ENCODE measurements around the gene TRAF3IP1.
"Not testable (repeated sequence)": the region's sequence is repeated elsewhere in the genome, so short reads cannot be mapped to it uniquely, and the experiment has no call there.

TRAF3IP1 gene

DNA sequence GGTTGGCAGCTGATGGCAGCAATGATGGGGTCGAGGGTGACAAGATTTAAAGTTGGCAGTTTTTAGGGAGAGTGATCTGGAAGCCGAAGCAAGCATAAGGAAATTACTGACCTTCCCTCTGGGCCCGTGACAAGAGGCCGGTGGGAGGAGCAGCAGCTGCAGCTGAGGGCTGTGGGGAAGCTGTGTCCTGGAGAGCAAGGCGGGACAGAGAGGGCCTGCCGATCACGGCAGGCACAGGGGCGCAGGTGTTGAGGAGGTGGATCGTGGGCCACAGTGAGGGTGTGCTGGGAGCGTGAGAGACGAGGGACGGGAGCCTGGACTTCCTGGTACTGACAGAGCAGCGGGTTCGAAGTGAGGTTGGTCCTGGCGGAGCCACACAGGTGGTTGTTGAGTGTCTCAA is 31.0 kb downstream of the TRAF3IP1 start:
- Histone ChIP-seq H3K4me3 (ENCODE audit: low read depth in 1 of 5, low read length in 5 of 5) (no peak overlapping the region), H3K27ac (ENCODE audit: low read depth, low read length) (no peak overlapping the region), H3K4me1 (ENCODE audit: control insufficient read depth in 5 of 5, insufficient read depth in 5 of 5, low read length in 5 of 5) (no peaks in the 10 kb centered on the region), H3K9ac (ENCODE audit: low read length in 5 of 5) (no peak overlapping the region), H3K9me3 (ENCODE audit: control insufficient read depth in 5 of 5, low read length in 5 of 5) (no peaks in the 10 kb centered on the region), H3K27me3 (ENCODE audit: control insufficient read depth in 5 of 5, insufficient read depth in 4 of 5, low read length in 5 of 5) (no peaks in the 10 kb centered on the region), H3K36me3 (ENCODE audit: control insufficient read depth in 5 of 5, insufficient read depth in 5 of 5, low read length in 5 of 5) (peaks cover 5 to 79% (median 42%) of the 10 kb centered on the region in 5 donors)

DNA sequence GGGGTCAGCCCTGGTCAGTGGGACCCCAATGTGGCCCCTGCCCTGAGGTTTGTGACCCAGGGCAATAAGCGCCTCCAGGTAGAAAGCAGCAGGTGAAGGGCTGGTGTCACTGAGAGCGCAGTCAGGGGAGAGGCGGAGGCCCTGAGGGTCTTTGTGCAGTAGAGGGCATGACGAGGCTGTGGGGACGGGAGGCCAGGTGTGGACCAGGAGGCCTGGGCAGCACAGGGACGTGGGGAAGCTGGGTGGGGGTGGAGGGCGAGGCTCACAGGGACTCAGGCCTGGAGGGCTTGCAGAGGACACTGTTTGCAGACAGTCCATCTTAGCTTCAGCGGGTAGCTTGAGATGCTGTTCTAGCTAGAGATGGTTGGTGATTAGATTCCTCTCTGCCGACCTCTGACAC is 32.0 kb downstream of the TRAF3IP1 start:
- peaks cover 5 to 77% (median 37%) of the 10 kb centered on the region in 5 donors for H3K36me3 ChIP-seq (ENCODE audit: control insufficient read depth in 5 of 5, insufficient read depth in 5 of 5, low read length in 5 of 5)
- no peaks in the 10 kb centered on the region for H3K4me1 ChIP-seq (ENCODE audit: control insufficient read depth in 5 of 5, insufficient read depth in 5 of 5, low read length in 5 of 5)

DNA sequence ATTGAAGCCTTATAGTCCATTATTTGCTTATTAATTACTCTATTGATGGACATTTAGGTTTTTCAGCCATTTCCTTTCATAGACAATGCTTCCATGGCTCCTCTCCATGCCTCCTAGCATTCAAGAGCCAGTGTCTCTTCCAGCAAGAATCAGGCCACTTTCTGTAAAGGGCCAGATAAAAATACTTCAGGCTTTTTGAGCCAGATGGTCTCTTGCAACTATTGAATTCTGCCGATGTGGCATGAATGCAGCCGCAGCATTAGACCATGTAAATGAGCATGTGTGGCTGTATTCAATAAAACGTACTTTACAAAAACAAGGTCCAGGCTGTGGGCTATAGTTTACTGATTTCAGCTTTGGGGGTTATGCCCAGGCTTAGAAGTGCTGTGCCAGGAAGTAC is 38.5 kb downstream of the TRAF3IP1 start:
- Histone ChIP-seq H3K36me3 (ENCODE audit: control insufficient read depth in 5 of 5, insufficient read depth in 5 of 5, low read length in 5 of 5) (peaks cover 4 to 53% (median 23%) of the 10 kb centered on the region in 5 donors), H3K27me3 (ENCODE audit: control insufficient read depth in 5 of 5, insufficient read depth in 4 of 5, low read length in 5 of 5) (no peaks in the 10 kb centered on the region)

More for the DNA sequence above, 32.0 kb downstream of the TRAF3IP1 start:
- Histone ChIP-seq H3K27me3 (ENCODE audit: control insufficient read depth in 5 of 5, insufficient read depth in 4 of 5, low read length in 5 of 5) (no peaks in the 10 kb centered on the region), H3K4me3 (ENCODE audit: low read depth in 1 of 5, low read length in 5 of 5) (no peak overlapping the region), H3K27ac (ENCODE audit: low read depth, low read length) (no peak overlapping the region), H3K9ac (ENCODE audit: low read length in 5 of 5) (no peak overlapping the region), H3K9me3 (ENCODE audit: control insufficient read depth in 5 of 5, low read length in 5 of 5) (no peaks in the 10 kb centered on the region)

DNA sequence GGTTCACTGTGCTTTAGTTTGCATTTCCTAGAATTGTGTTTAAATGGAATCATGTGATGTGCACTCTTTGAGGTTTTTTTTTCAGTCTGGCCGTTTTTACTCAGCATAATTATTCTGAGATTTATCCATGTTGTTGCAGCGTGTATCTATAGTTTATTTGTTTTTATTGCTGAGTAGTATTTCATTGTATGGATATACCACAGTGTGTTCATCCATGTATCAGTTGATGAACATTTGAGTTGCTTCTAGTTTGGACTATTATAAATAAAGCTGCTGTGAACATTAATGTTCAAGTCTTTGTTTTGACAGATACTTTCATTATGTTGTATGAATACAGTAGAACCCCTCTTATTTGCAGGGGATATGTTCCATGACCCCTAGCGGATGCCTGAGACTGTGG is 39.1 kb downstream of the TRAF3IP1 start:
- no peak overlapping the region for H3K27ac ChIP-seq (ENCODE audit: low read depth, low read length)
- H3K4me1 ChIP-seq (ENCODE audit: control insufficient read depth in 5 of 5, insufficient read depth in 5 of 5, low read length in 5 of 5), result no peaks in the 10 kb centered on the region
- H3K4me3 ChIP-seq (ENCODE audit: low read depth in 1 of 5, low read length in 5 of 5), result no peak overlapping the region
- no peaks in the 10 kb centered on the region for H3K27me3 ChIP-seq (ENCODE audit: control insufficient read depth in 5 of 5, insufficient read depth in 4 of 5, low read length in 5 of 5)
- peaks cover 4 to 46% (median 18%) of the 10 kb centered on the region in 5 donors for H3K36me3 ChIP-seq (ENCODE audit: control insufficient read depth in 5 of 5, insufficient read depth in 5 of 5, low read length in 5 of 5)
- H3K9ac ChIP-seq (ENCODE audit: low read length in 5 of 5), result no peak overlapping the region
- H3K9me3 ChIP-seq (ENCODE audit: control insufficient read depth in 5 of 5, low read length in 5 of 5), result no peaks in the 10 kb centered on the region

More for the DNA sequence above, 38.5 kb downstream of the TRAF3IP1 start:
- Histone ChIP-seq H3K9me3 (ENCODE audit: control insufficient read depth in 5 of 5, low read length in 5 of 5) (no peaks in the 10 kb centered on the region), H3K4me1 (ENCODE audit: control insufficient read depth in 5 of 5, insufficient read depth in 5 of 5, low read length in 5 of 5) (no peaks in the 10 kb centered on the region), H3K9ac (ENCODE audit: low read length in 5 of 5) (no peak overlapping the region), H3K27ac (ENCODE audit: low read depth, low read length) (no peak overlapping the region), H3K4me3 (ENCODE audit: low read depth in 1 of 5, low read length in 5 of 5) (no peak overlapping the region)

DNA sequence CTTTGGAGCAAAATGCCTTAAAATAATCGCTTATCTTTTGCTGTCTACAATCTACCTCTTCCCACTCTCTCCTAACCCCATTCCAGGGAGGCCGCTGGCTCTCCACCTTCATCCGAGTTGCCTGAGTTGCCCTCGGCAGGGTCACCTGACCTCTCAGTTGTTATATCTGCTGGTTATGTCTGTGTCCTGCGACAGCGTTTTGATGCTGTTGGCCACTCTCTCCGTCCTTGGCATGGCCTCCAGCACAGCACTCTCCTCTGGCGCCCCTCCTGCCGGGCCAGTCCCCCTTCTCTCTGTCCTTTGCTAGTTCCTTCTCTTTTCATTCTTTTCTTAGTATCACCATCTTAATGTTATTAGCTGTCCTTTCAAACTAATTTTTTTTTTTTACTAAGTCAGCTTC is 41.6 kb downstream of the TRAF3IP1 start:
- H3K4me1 ChIP-seq (ENCODE audit: control insufficient read depth in 5 of 5, insufficient read depth in 5 of 5, low read length in 5 of 5), result no peaks in the 10 kb centered on the region
- H3K4me3 ChIP-seq (ENCODE audit: low read depth in 1 of 5, low read length in 5 of 5), result no peak overlapping the region
- peaks cover 9 to 31% (median 14%) of the 10 kb centered on the region in 5 donors for H3K36me3 ChIP-seq (ENCODE audit: control insufficient read depth in 5 of 5, insufficient read depth in 5 of 5, low read length in 5 of 5)
- H3K27ac ChIP-seq (ENCODE audit: low read depth, low read length), result no peak overlapping the region
- no peak overlapping the region for H3K9ac ChIP-seq (ENCODE audit: low read length in 5 of 5)
- H3K9me3 ChIP-seq (ENCODE audit: control insufficient read depth in 5 of 5, low read length in 5 of 5), result no peaks in the 10 kb centered on the region
- H3K27me3 ChIP-seq (ENCODE audit: control insufficient read depth in 5 of 5, insufficient read depth in 4 of 5, low read length in 5 of 5), result no peaks in the 10 kb centered on the region

DNA sequence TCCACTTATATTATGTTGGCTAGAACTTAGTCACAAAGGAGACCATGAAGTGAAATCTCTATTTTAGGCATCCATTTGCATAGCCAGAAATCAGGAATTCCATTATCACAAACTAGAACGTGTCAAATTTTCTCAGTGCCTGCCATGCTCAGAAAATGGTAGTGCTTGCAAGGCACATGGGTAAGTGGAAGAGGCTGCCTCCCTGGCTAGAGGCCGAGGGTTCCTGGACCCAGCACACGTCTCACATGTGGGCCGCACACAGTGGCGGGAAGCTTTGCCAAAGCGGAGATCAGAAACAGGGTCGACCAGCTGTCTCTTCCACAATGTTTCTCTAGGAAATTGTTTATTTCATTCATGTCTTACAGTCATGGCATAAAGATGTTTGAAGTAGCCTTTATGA is 42.3 kb downstream of the TRAF3IP1 start:
- no peak overlapping the region for H3K4me3 ChIP-seq (ENCODE audit: low read depth in 1 of 5, low read length in 5 of 5)
- H3K4me1 ChIP-seq (ENCODE audit: control insufficient read depth in 5 of 5, insufficient read depth in 5 of 5, low read length in 5 of 5), result peaks cover 0 to 2% (median 0%) of the 10 kb centered on the region in 5 donors
- peaks cover 9 to 28% (median 17%) of the 10 kb centered on the region in 5 donors for H3K36me3 ChIP-seq (ENCODE audit: control insufficient read depth in 5 of 5, insufficient read depth in 5 of 5, low read length in 5 of 5)
- H3K9ac ChIP-seq (ENCODE audit: low read length in 5 of 5), result no peak overlapping the region
- no peaks in the 10 kb centered on the region for H3K9me3 ChIP-seq (ENCODE audit: control insufficient read depth in 5 of 5, low read length in 5 of 5)
- no peak overlapping the region for H3K27ac ChIP-seq (ENCODE audit: low read depth, low read length)
- H3K27me3 ChIP-seq (ENCODE audit: control insufficient read depth in 5 of 5, insufficient read depth in 4 of 5, low read length in 5 of 5), result no peaks in the 10 kb centered on the region

DNA sequence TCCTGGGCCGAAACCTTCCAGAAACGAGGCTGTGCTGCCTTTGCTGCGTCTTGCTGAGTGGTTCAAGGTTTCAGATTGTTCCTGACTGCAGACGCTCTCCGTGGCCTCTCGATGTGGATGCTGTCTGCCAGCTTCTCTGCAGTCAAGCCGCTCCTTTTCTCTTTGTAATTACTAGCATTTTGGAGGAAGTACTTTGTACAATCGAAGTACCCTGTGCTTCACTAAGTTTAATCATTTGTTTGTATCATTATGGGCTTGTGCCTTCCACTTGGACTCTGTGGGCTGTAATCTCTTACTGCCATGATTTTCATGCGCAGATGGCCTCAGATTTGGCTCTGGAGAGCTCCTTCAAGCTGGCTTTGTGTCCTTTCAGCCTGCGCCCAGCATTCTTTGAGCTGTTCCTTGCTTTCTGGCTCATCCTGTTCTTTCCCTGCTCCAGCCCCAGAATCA is 49.3 kb downstream of the TRAF3IP1 start:
- Histone ChIP-seq H3K4me1 (ENCODE audit: control insufficient read depth in 5 of 5, insufficient read depth in 5 of 5, low read length in 5 of 5) (peaks cover 2 to 12% (median 8%) of the 10 kb centered on the region in 5 donors), H3K4me3 (ENCODE audit: low read depth in 1 of 5, low read length in 5 of 5) (no peak overlapping the region), H3K27ac (ENCODE audit: low read depth, low read length) (no peak overlapping the region), H3K27me3 (ENCODE audit: control insufficient read depth in 5 of 5, insufficient read depth in 4 of 5, low read length in 5 of 5) (no peaks in the 10 kb centered on the region), H3K36me3 (ENCODE audit: control insufficient read depth in 5 of 5, insufficient read depth in 5 of 5, low read length in 5 of 5) (peaks cover 0 to 4% (median 0%) of the 10 kb centered on the region in 5 donors), H3K9ac (ENCODE audit: low read length in 5 of 5) (peak overlapping the region in 1 of 5 donors; percentile 2), H3K9me3 (ENCODE audit: control insufficient read depth in 5 of 5, low read length in 5 of 5) (no peaks in the 10 kb centered on the region)

DNA sequence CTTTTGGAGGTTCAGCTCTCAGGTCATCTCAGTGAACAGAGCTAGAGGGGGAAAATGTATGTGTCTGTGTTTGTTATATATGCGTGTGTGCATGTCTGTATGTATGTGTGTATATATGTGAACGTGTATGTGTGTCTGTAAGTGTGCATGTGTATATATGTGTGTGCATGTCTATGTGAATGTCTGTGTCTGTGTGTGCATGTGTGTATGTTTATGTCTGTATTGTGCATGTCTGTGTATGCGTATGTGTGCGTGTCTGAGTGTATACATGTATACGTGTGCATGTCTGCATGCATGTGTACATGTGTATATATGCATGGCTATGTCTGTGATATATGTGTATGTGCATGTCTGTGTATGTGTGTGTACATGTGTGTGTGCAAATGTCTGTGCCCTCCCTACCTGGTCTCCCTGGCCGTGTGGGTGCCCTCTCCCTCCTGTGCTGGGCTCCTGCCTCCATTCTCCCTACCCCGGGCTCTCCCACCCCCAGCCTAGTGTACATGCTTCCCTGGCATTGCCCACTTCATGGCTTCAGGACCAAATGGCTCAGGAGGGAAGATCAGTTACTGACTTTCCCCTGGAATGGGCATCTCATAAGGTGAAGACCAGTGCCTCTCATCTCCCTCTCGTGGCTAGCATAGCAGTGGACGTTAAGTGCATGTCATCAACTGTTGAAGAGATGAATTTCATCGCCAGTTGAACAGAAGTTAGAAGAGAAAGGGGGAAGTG is 49.9 kb downstream of the TRAF3IP1 start:
- H3K27ac ChIP-seq (ENCODE audit: low read depth, low read length), result no peak overlapping the region
- peaks cover 0 to 3% (median 0%) of the 10 kb centered on the region in 5 donors for H3K36me3 ChIP-seq (ENCODE audit: control insufficient read depth in 5 of 5, insufficient read depth in 5 of 5, low read length in 5 of 5)
- H3K4me1 ChIP-seq (ENCODE audit: control insufficient read depth in 5 of 5, insufficient read depth in 5 of 5, low read length in 5 of 5), result peaks cover 2 to 12% (median 8%) of the 10 kb centered on the region in 5 donors
- H3K4me3 ChIP-seq (ENCODE audit: low read depth in 1 of 5, low read length in 5 of 5), result no peak overlapping the region
- H3K9ac ChIP-seq (ENCODE audit: low read length in 5 of 5), result no peak overlapping the region
- no peaks in the 10 kb centered on the region for H3K9me3 ChIP-seq (ENCODE audit: control insufficient read depth in 5 of 5, low read length in 5 of 5)
- no peaks in the 10 kb centered on the region for H3K27me3 ChIP-seq (ENCODE audit: control insufficient read depth in 5 of 5, insufficient read depth in 4 of 5, low read length in 5 of 5)

DNA sequence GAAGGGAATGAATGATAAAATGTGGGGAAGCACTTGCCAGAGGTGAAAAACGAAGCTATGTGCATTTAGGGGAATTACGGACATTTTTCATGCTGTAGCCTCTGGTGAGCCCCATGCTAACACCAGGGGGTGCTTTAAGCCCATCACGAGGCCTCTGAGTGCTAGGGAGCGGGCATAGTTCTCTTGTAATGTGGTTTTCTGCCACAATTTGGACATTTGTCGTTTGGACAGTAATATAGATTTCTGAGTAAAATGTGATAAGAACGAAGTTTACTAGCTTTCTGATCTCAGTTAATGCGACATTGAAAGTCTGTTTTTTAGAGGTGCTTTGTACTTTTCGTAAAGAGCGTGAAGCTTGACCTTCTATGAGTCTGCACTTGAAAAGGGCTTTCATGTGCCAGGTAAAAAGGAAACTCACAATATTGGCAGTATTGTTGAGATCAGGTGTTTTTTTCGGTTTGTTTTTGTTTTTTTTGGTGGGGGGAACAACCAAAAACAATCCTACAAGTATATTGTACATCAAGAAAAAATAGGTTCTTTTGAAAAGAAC is 50.6 kb downstream of the TRAF3IP1 start:
- H3K36me3 ChIP-seq (ENCODE audit: control insufficient read depth in 5 of 5, insufficient read depth in 5 of 5, low read length in 5 of 5), result peaks cover 0 to 3% (median 0%) of the 10 kb centered on the region in 5 donors

DNA sequence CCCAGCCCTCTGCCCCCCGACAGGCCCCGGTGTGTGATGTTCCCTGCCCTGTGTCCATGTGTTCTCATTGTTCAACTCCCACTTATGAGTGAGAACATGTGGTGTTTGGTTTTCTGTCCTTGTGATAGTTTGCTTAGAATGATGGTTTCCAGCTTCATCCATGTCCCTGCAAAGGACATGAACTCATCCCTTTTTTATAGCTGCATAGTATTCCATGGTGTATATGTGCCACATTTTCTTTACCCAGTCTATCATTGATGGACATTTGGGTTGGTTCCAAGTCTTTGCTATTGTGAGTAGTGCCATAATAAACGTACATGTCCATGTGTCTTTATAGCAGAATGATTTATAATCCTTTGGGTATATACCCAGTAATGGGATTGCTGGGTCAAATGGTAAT is 52.0 kb downstream of the TRAF3IP1 start:
- H3K27me3 ChIP-seq (ENCODE audit: control insufficient read depth in 5 of 5, insufficient read depth in 4 of 5, low read length in 5 of 5), result not testable (repeated sequence)

More for the DNA sequence above, 50.6 kb downstream of the TRAF3IP1 start:
- Histone ChIP-seq H3K4me3 (ENCODE audit: low read depth in 1 of 5, low read length in 5 of 5) (no peak overlapping the region), H3K27ac (ENCODE audit: low read depth, low read length) (no peak overlapping the region), H3K9me3 (ENCODE audit: control insufficient read depth in 5 of 5, low read length in 5 of 5) (no peaks in the 10 kb centered on the region), H3K4me1 (ENCODE audit: control insufficient read depth in 5 of 5, insufficient read depth in 5 of 5, low read length in 5 of 5) (peaks cover 2 to 12% (median 8%) of the 10 kb centered on the region in 5 donors), H3K27me3 (ENCODE audit: control insufficient read depth in 5 of 5, insufficient read depth in 4 of 5, low read length in 5 of 5) (no peaks in the 10 kb centered on the region), H3K9ac (ENCODE audit: low read length in 5 of 5) (no peak overlapping the region)

More for the DNA sequence above, 52.0 kb downstream of the TRAF3IP1 start:
- H3K4me1 ChIP-seq (ENCODE audit: control insufficient read depth in 5 of 5, insufficient read depth in 5 of 5, low read length in 5 of 5), result peaks cover 2 to 12% (median 8%) of the 10 kb centered on the region in 5 donors
- H3K9ac ChIP-seq (ENCODE audit: low read length in 5 of 5); H3K9me3 ChIP-seq (ENCODE audit: control insufficient read depth in 5 of 5, low read length in 5 of 5); H3K4me3 ChIP-seq (ENCODE audit: low read depth in 1 of 5, low read length in 5 of 5); H3K36me3 ChIP-seq (ENCODE audit: control insufficient read depth in 5 of 5, insufficient read depth in 5 of 5, low read length in 5 of 5); H3K27ac ChIP-seq (ENCODE audit: low read depth, low read length): not testable (repeated sequence)

Measured in subcutaneous abdominal adipose tissue (tissue), 5 donors.